Measurements from ENCODE around the gene AGXT.
A peak's percentile ranks its signal among the peaks of the same experiment; 100 is the strongest.

AGXT gene

GRCh38 chr2:240899468-240899865 lies 30.8 kb downstream of the AGXT start:
- no peak for DNase-seq

GRCh38 chr2:240900141-240900860 lies 31.7 kb downstream of the AGXT start:
- no peak for DNase-seq

- DNase-seq = no peak
Measured at GRCh38 chr2:240901986-240902614, 33.5 kb downstream of the AGXT start.

GRCh38 chr2:240902615-240903041 lies 34.0 kb downstream of the AGXT start:
- DNase-seq = no peak

- DNase-seq = no peak
Measured at GRCh38 chr2:240903191-240904060, 34.8 kb downstream of the AGXT start.

- no peak for DNase-seq
Measured at GRCh38 chr2:240904216-240905175, 35.9 kb downstream of the AGXT start.

- DNase-seq = no peak
Measured at GRCh38 chr2:240905176-240905781, 36.7 kb downstream of the AGXT start.

- DNase-seq = no peak
Measured at GRCh38 chr2:240906141-240906910, 37.7 kb downstream of the AGXT start, which contains the start of gene CROCC2. Gene CROCC2, plus strand, starts transcription at chr2:240906336. Its CDS starts 178 bp downstream, at chr2:240906514.

GRCh38 chr2:240906911-240907590 lies 38.4 kb downstream of the AGXT start:
- DNase-seq = no peak

- no peak for DNase-seq
Measured at GRCh38 chr2:240909216-240909974, 40.8 kb downstream of the AGXT start.

- DNase-seq = no peak
Measured at GRCh38 chr2:240911641-240912265, 43.1 kb downstream of the AGXT start.

- DNase-seq = no peak
Measured at GRCh38 chr2:240912878-240913809, 44.5 kb downstream of the AGXT start.

- peak; percentile 66 for DNase-seq
Measured at GRCh38 chr2:240913810-240914644, 45.4 kb downstream of the AGXT start.

- DNase-seq = no peak
Measured at GRCh38 chr2:240914645-240915525, 46.3 kb downstream of the AGXT start.

- DNase-seq = no peak
Measured at GRCh38 chr2:240915526-240916341, 47.1 kb downstream of the AGXT start.

All from stimulated activated CD4-positive, alpha-beta T cell treated with anti-CD3 and anti-CD28 coated beads, Interleukin-4, amount 100 ng/mL, for 1 hour (primary cell).